ENCODE data around the gene ARHGAP12.
"Not testable (repeated sequence)": the region's sequence is repeated elsewhere in the genome, so short reads cannot be mapped to it uniquely, and the experiment has no call there.

ARHGAP12 gene

DNA sequence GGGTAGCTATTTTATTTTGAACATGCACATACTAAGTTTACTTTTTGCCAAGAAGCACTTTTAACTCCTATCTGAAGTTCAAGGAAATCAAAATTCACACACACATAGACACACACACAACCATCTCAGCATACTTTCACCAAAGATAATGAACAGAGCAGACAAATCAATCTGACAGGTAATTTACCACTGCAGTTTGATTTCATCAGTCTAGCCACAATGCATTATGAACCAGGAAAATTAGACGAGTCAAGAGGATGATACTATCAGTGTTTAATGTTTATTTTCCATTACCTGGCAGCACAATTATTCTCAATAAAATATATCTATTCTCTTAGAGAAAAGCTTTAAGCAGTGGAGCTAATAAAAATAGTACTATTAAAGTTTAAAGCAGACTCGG, 147.9 kb downstream of the ARHGAP12 start:
- H3K9me3 ChIP-seq (ENCODE audit: control insufficient read depth in 5 of 5, low read length in 5 of 5): peaks cover 0 to 5% (median 0%) of the 10 kb centered on the region in 5 donors
- no peaks in the 10 kb centered on the region for H3K36me3 ChIP-seq (ENCODE audit: control insufficient read depth in 5 of 5, insufficient read depth in 5 of 5, low read length in 5 of 5)
- H3K4me1 ChIP-seq (ENCODE audit: control insufficient read depth in 5 of 5, insufficient read depth in 5 of 5, low read length in 5 of 5): no peaks in the 10 kb centered on the region
- H3K27me3 ChIP-seq (ENCODE audit: control insufficient read depth in 5 of 5, insufficient read depth in 4 of 5, low read length in 5 of 5): no peaks in the 10 kb centered on the region
- H3K27ac ChIP-seq (ENCODE audit: low read depth, low read length): no peak overlapping the region
- H3K4me3 ChIP-seq (ENCODE audit: low read depth in 1 of 5, low read length in 5 of 5): no peak overlapping the region
- no peak overlapping the region for H3K9ac ChIP-seq (ENCODE audit: low read length in 5 of 5)

GRCh38 chr10:31778627-31779026, 150.0 kb downstream of the ARHGAP12 start:
- Histone ChIP-seq H3K9me3 (ENCODE audit: control insufficient read depth in 5 of 5, low read length in 5 of 5) (peaks cover 0 to 5% (median 0%) of the 10 kb centered on the region in 5 donors), H3K27ac (ENCODE audit: low read depth, low read length) (no peak overlapping the region), H3K4me3 (ENCODE audit: low read depth in 1 of 5, low read length in 5 of 5) (no peak overlapping the region), H3K36me3 (ENCODE audit: control insufficient read depth in 5 of 5, insufficient read depth in 5 of 5, low read length in 5 of 5) (no peaks in the 10 kb centered on the region), H3K9ac (ENCODE audit: low read length in 5 of 5) (no peak overlapping the region), H3K27me3 (ENCODE audit: control insufficient read depth in 5 of 5, insufficient read depth in 4 of 5, low read length in 5 of 5) (no peaks in the 10 kb centered on the region), H3K4me1 (ENCODE audit: control insufficient read depth in 5 of 5, insufficient read depth in 5 of 5, low read length in 5 of 5) (peaks cover 0 to 1% (median 0%) of the 10 kb centered on the region in 5 donors)

GRCh38 chr10:31776159-31776558, 152.5 kb downstream of the ARHGAP12 start:
- Histone ChIP-seq H3K4me1 (ENCODE audit: control insufficient read depth in 5 of 5, insufficient read depth in 5 of 5, low read length in 5 of 5) (peaks cover 0 to 4% (median 0%) of the 10 kb centered on the region in 5 donors), H3K4me3 (ENCODE audit: low read depth in 1 of 5, low read length in 5 of 5) (no peak overlapping the region), H3K27ac (ENCODE audit: low read depth, low read length) (no peak overlapping the region), H3K27me3 (ENCODE audit: control insufficient read depth in 5 of 5, insufficient read depth in 4 of 5, low read length in 5 of 5) (no peaks in the 10 kb centered on the region), H3K36me3 (ENCODE audit: control insufficient read depth in 5 of 5, insufficient read depth in 5 of 5, low read length in 5 of 5) (no peaks in the 10 kb centered on the region), H3K9me3 (ENCODE audit: control insufficient read depth in 5 of 5, low read length in 5 of 5) (peaks cover 0 to 5% (median 0%) of the 10 kb centered on the region in 5 donors), H3K9ac (ENCODE audit: low read length in 5 of 5) (no peak overlapping the region)

DNA sequence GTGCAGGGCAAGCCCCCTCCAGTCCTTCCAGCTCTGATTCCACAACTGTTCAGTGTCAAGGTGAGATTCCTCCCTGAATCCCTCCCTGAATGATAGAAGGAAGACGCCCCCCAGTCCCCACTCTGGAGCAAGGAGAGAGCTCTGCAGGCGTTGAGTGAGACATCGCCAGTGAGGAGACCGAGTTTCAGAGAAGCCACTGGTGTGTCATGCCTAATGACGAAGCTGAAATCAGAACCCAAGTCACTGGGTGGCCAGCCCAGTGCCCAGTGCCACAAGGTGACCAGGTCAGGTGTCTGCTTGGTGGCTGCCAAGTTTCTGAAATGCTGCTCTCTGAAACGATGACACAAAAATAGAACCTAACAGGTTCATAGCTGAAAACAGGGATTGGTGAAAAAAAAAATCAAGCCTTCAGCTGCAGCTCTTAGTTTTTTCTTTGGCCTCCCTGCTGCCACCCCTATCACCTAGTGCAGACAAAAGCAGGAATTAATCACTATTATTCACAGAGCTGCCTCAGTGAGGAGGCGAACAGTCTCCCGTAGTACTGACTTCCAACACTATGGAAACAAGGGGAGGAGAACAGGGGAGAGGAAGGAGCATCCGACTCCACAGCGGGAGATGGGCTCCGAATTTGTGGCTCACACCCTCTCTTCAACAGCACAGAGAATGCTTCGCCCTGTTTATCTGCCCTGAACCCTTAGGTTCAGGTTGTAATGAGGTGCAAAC, 153.5 kb downstream of the ARHGAP12 start:
- no peaks in the 10 kb centered on the region for H3K27me3 ChIP-seq (ENCODE audit: control insufficient read depth in 5 of 5, insufficient read depth in 4 of 5, low read length in 5 of 5)
- H3K36me3 ChIP-seq (ENCODE audit: control insufficient read depth in 5 of 5, insufficient read depth in 5 of 5, low read length in 5 of 5): no peaks in the 10 kb centered on the region
- H3K27ac ChIP-seq (ENCODE audit: low read depth, low read length): no peak overlapping the region
- peaks cover 0 to 5% (median 0%) of the 10 kb centered on the region in 5 donors for H3K9me3 ChIP-seq (ENCODE audit: control insufficient read depth in 5 of 5, low read length in 5 of 5)
- H3K9ac ChIP-seq (ENCODE audit: low read length in 5 of 5): no peak overlapping the region
- H3K4me1 ChIP-seq (ENCODE audit: control insufficient read depth in 5 of 5, insufficient read depth in 5 of 5, low read length in 5 of 5): peaks cover 0 to 8% (median 1%) of the 10 kb centered on the region in 5 donors
- no peak overlapping the region for H3K4me3 ChIP-seq (ENCODE audit: low read depth in 1 of 5, low read length in 5 of 5)

DNA sequence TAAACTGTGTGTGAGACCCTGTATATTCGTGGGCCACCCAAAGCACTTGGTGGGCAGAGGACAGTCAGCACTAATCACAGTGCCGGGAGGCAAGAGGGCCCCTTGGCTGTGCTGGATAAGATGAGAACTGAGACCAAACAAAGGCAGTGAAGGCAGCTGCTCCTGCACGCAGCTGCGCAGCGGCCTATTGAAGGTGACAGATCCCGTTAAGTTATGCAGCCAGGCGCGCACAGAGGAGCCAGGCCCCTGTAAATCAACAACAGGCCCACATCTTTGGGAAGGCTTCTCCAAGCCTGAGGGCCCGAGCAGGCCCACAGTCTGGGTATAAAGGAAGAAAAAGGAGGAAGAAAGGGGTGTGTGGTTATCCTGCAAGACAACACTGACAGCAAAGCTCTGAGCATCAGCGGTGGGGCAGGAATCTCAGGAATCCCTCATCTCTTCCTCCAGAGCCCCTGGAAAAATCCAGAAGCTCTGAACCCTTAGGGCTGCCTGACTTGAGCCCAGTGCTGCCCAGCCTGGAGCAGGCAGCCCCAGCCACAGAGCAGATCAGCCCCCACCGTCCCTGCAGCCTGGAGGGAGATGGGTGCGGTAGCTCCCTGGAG, 154.2 kb downstream of the ARHGAP12 start:
- no peak overlapping the region for H3K4me3 ChIP-seq (ENCODE audit: low read depth in 1 of 5, low read length in 5 of 5)
- no peak overlapping the region for H3K27ac ChIP-seq (ENCODE audit: low read depth, low read length)
- peaks cover 0 to 5% (median 0%) of the 10 kb centered on the region in 5 donors for H3K9me3 ChIP-seq (ENCODE audit: control insufficient read depth in 5 of 5, low read length in 5 of 5)
- no peak overlapping the region for H3K9ac ChIP-seq (ENCODE audit: low read length in 5 of 5)
- no peaks in the 10 kb centered on the region for H3K27me3 ChIP-seq (ENCODE audit: control insufficient read depth in 5 of 5, insufficient read depth in 4 of 5, low read length in 5 of 5)
- no peaks in the 10 kb centered on the region for H3K36me3 ChIP-seq (ENCODE audit: control insufficient read depth in 5 of 5, insufficient read depth in 5 of 5, low read length in 5 of 5)
- peaks cover 0 to 8% (median 1%) of the 10 kb centered on the region in 5 donors for H3K4me1 ChIP-seq (ENCODE audit: control insufficient read depth in 5 of 5, insufficient read depth in 5 of 5, low read length in 5 of 5)

GRCh38 chr10:31773749-31774298, 154.8 kb downstream of the ARHGAP12 start:
- Histone ChIP-seq H3K9ac (ENCODE audit: low read length in 5 of 5) (no peak overlapping the region), H3K4me1 (ENCODE audit: control insufficient read depth in 5 of 5, insufficient read depth in 5 of 5, low read length in 5 of 5) (peaks cover 0 to 8% (median 1%) of the 10 kb centered on the region in 5 donors), H3K36me3 (ENCODE audit: control insufficient read depth in 5 of 5, insufficient read depth in 5 of 5, low read length in 5 of 5) (no peaks in the 10 kb centered on the region), H3K4me3 (ENCODE audit: low read depth in 1 of 5, low read length in 5 of 5) (no peak overlapping the region), H3K9me3 (ENCODE audit: control insufficient read depth in 5 of 5, low read length in 5 of 5) (peaks cover 0 to 5% (median 0%) of the 10 kb centered on the region in 5 donors), H3K27me3 (ENCODE audit: control insufficient read depth in 5 of 5, insufficient read depth in 4 of 5, low read length in 5 of 5) (no peaks in the 10 kb centered on the region), H3K27ac (ENCODE audit: low read depth, low read length) (no peak overlapping the region)

- H3K27ac ChIP-seq (ENCODE audit: low read depth, low read length): no peak overlapping the region
- H3K9ac ChIP-seq (ENCODE audit: low read length in 5 of 5): no peak overlapping the region
- no peaks in the 10 kb centered on the region for H3K27me3 ChIP-seq (ENCODE audit: control insufficient read depth in 5 of 5, insufficient read depth in 4 of 5, low read length in 5 of 5)
- H3K36me3 ChIP-seq (ENCODE audit: control insufficient read depth in 5 of 5, insufficient read depth in 5 of 5, low read length in 5 of 5): no peaks in the 10 kb centered on the region
- H3K4me1 ChIP-seq (ENCODE audit: control insufficient read depth in 5 of 5, insufficient read depth in 5 of 5, low read length in 5 of 5): peaks cover 0 to 8% (median 3%) of the 10 kb centered on the region in 5 donors
- H3K4me3 ChIP-seq (ENCODE audit: low read depth in 1 of 5, low read length in 5 of 5): no peak overlapping the region
- peaks cover 0 to 3% (median 0%) of the 10 kb centered on the region in 5 donors for H3K9me3 ChIP-seq (ENCODE audit: control insufficient read depth in 5 of 5, low read length in 5 of 5)
Measured at GRCh38 chr10:31771331-31771831, 157.2 kb downstream of the ARHGAP12 start.

- H3K27ac ChIP-seq (ENCODE audit: low read depth, low read length): no peak overlapping the region
- H3K9me3 ChIP-seq (ENCODE audit: control insufficient read depth in 5 of 5, low read length in 5 of 5): no peaks in the 10 kb centered on the region
- H3K4me3 ChIP-seq (ENCODE audit: low read depth in 1 of 5, low read length in 5 of 5): no peak overlapping the region
- H3K36me3 ChIP-seq (ENCODE audit: control insufficient read depth in 5 of 5, insufficient read depth in 5 of 5, low read length in 5 of 5): no peaks in the 10 kb centered on the region
- H3K9ac ChIP-seq (ENCODE audit: low read length in 5 of 5): no peak overlapping the region
- H3K4me1 ChIP-seq (ENCODE audit: control insufficient read depth in 5 of 5, insufficient read depth in 5 of 5, low read length in 5 of 5): peaks cover under 1 to 8% (median 3%) of the 10 kb centered on the region in 5 donors
- H3K27me3 ChIP-seq (ENCODE audit: control insufficient read depth in 5 of 5, insufficient read depth in 4 of 5, low read length in 5 of 5): no peaks in the 10 kb centered on the region
Measured at GRCh38 chr10:31770307-31770902, 158.2 kb downstream of the ARHGAP12 start.

DNA sequence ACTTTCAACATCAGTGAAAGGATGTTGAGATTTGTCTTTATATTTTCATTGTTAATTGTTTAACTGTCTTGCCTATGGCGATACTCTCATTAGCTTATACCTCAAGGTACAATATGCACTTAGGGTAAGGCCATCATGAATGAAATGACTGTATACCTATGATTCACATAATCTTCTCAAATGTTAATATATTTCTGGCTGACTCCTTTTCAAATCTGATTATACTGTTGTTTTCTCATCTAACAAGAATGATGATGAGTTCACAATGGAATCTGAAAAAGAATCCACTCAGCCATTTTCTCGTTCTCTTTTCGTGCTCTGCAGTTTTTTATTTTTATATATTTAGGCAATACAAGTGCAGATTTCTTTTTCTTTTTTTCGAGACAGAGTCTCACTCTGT, 159.1 kb downstream of the ARHGAP12 start:
- H3K4me3 ChIP-seq (ENCODE audit: low read depth in 1 of 5, low read length in 5 of 5): no peak overlapping the region
- H3K27ac ChIP-seq (ENCODE audit: low read depth, low read length): no peak overlapping the region
- H3K36me3 ChIP-seq (ENCODE audit: control insufficient read depth in 5 of 5, insufficient read depth in 5 of 5, low read length in 5 of 5): no peaks in the 10 kb centered on the region
- H3K9ac ChIP-seq (ENCODE audit: low read length in 5 of 5): no peak overlapping the region
- peaks cover 1 to 8% (median 3%) of the 10 kb centered on the region in 5 donors for H3K4me1 ChIP-seq (ENCODE audit: control insufficient read depth in 5 of 5, insufficient read depth in 5 of 5, low read length in 5 of 5)
- H3K9me3 ChIP-seq (ENCODE audit: control insufficient read depth in 5 of 5, low read length in 5 of 5): no peaks in the 10 kb centered on the region
- H3K27me3 ChIP-seq (ENCODE audit: control insufficient read depth in 5 of 5, insufficient read depth in 4 of 5, low read length in 5 of 5): no peaks in the 10 kb centered on the region

DNA sequence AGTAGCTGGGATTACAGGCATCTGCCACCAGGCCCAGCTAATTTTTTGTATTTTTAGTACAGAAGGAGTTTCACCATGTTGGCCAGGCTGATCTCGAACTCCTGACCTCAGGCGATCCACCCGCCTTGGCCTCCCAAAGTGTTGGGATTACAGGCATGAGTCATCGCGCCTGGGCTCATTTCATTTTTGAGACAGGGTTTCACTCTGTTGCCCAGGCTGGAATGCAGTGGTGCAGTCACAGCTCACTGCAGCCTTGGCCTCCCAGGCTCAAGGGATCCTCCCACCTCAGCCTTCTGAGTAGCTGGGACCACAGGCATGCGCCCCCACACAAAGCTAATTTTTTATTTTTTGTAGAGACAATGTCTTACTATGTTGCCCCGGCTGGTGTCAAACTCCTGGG, 159.7 kb downstream of the ARHGAP12 start:
- not testable (repeated sequence) for H3K9ac ChIP-seq (ENCODE audit: low read length in 5 of 5); H3K4me3 ChIP-seq (ENCODE audit: low read depth in 1 of 5, low read length in 5 of 5); H3K27ac ChIP-seq (ENCODE audit: low read depth, low read length); H3K27me3 ChIP-seq (ENCODE audit: control insufficient read depth in 5 of 5, insufficient read depth in 4 of 5, low read length in 5 of 5); H3K9me3 ChIP-seq (ENCODE audit: control insufficient read depth in 5 of 5, low read length in 5 of 5); H3K36me3 ChIP-seq (ENCODE audit: control insufficient read depth in 5 of 5, insufficient read depth in 5 of 5, low read length in 5 of 5); H3K4me1 ChIP-seq (ENCODE audit: control insufficient read depth in 5 of 5, insufficient read depth in 5 of 5, low read length in 5 of 5)

Measured in subcutaneous abdominal adipose tissue (tissue), 5 donors.